Measurements from ENCODE around the gene MTFR1L.

MTFR1L gene

DNA sequence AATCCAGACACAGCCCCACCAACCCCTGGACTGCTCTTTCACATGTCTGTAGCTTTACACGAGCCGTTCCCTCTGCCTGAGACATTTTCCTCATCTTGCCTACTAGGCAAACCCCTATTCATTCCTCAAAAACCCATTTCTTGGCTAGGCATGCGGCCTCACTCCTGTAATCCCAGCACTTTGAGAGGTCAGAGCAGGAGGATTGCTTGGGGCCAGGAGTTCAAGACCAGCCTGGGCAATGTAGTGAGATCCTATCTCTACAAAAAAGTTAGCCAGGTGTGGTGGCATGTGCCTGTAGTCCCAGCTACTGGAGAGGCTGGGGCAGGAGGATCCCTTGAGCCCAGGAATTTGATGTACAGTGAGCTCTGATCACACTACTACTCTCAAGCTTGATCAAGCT is 44.7 kb downstream of the MTFR1L start:
- DNase-seq = no peak

DNA sequence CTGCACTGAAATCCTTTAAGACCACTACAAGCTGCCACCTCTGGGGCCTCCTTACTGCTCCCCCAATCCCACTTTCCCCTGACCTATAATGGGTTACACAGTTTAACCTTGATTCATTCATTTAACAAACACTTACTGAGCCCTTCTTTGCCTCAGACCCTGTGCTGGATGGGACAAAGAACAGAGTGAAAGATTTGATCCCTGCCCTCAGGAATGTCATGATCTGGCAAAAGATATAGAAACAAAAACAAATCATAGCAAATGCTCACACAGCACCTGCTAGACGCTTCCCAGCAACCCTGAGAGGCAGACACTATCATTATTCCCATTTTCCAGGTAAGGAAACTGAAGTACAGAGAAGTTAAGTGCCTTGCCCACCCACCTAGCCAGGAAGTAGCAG is 46.5 kb downstream of the MTFR1L start:
- DNase-seq = no peak

DNA sequence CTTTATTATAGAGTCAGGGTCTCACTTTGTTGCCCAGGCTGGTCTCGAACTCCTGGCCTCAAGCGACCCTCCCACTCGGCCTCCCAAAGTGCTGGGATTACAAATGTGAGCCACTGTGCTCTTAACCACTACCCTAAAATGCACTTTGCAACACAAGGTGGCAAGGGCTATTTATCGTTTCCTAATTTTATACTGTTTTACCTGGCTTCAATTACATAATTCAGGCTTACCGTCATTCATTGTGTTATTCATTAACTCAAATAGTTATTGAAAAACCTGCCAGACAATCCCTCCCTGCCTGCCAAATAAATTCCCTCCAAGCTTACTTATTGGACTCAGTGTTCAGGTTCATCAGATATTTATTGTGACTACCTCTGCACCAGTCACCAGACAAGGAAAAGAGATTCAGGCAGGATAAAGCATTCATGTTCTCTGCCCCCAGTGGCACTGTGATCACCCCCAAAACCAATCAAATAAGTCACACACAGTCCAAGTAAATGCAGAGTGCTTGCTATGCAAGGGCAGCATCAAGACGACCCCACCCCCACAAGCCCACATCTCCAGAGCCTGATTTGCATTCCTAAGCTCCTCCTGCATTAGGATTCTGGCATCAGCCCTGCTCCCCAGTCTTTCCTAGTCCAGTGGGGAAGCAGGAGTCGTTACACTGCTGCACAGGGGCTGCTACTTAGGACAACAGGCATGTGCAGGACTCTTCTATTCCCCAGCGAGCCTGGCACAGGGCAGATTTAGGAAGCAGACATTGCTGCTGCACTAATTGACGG is 47.6 kb downstream of the MTFR1L start:
- no peak for DNase-seq

DNA sequence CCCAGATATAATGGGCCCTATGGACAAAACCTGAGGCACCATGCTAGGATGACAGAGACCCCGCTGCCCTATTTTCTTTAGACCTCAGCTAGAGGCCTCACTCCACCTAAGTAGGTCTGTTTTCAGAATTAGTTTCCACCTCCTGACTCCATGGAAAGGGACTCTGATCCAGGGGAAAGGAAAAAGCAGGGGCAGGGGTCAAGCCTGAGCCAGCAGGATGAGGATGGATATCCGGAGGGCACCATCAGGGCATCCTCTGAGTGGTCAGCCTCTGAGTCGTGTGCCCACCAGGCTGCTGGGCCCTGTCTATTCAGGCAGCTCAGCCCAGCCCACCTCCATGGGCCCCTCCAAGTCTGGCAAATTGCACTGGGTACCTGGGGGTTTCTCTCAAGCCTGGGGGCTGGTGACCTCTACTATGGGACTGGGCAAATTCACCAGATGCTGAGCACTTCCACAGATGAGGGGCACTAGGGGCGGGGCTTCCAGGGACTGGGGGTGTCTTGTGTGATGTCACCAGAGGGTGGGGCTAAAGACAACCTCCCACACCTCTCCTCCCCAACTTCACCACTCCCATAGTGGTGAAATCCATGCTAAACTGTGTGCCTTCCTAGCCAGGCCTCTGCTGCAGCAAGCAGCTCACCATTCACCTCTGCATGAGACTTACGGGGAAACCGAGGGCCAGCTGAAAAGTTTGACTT is 50.3 kb downstream of the MTFR1L start:
- DNase-seq = no peak

DNA sequence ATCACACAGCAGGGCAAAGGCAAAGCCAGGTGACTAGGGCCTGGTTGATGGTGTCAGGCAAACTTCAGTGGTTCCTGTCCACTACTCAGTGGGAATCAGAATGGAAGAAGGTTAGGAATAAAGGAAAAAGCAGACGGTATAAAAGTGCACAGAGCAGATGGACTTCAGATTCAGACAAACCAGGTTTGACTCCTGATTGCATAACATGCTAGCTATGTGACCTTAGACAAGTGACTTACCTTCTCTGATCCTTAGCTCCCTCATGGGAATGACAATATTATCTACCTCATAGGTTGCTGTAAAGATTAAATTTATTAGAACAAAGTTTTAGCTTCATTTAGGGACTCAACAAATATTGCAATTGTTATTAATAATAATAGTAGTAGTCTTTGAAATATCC is 50.9 kb downstream of the MTFR1L start:
- DNase-seq = no peak

DNA sequence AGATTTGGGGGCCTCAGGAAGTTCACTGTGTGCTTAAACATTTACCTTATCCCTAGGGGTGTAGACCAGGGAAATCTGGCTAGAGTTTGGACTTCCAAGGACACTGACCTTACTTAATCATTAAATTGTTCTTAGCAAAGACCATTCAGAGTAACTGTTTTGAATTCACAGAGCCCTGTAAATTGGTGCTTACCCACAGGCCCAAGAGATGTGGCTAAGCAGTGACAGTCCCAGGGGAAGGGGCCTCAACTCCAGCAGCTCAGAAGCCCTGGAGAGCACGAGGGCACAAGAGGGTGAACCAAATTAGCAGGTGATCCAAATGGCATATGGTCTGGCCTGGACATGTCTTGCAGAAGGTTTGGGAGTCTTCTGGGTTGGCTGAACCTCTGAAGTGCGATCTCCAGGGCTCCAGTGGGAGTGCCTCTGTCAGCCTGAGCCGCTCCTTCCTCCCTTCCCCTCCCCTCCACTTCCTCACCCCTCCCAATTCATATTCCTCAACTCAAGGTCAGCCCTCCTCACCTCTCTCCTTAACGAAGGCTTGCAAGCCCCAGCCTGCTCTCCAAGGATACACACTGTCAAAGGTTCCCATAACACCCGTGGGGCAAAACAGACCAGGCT is 51.4 kb downstream of the MTFR1L start:
- no peak for DNase-seq

DNA sequence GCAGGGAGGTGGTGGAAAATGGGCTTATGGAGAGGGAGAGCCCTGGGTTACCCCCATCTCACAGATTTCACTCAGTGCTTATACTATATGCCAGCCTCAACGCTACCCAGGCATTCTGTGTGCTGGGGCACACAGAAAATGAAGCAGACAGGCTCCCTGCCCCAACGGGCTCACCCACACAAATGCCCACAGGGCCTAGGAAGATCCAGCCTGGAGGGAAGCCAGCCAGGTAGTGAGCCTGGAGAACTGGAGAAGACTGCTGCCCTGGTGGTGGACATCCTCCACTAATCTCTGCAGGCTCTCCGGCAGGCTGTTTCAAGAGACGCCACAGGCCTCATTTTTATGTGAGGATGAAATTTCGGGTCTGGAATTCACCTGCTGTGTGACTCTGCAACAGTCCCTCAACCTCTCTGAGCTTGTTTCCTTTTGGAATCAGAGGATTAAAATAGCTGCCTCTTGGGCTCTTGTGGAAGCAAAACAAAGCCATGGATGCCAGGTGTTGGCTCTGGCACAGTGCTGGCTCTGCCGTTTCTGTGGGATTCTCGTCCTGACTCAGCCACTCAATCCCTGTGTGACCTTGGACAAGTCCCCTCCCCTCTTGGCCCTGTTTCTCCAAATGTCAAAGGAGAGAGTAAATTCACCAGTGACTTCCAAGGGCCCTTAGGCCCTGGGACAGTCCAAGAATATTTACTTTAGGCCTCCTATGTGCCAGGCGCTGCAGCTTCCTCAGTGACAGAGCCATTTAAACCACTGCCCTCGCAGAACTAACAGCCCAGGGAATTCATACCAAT is 52.1 kb downstream of the MTFR1L start:
- DNase-seq = no peak

DNA sequence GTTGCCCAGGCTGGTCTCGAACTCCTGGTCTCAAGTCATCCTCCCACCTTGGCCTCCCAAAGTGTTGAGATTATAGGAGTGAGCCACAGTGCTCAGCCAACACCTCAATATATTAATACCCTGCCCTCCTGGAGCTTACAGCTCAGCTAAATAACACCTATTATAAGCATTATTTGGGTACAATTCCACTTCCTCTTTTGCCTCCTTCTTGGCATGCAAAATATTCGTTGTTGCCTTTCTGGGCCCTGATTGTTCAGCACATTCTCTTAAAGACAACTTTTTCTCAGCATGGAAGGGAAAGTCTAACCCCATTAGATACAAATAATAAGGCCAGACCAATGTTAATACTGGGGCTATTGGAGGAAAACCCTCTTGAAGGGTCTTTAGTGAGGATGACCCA is 53.0 kb downstream of the MTFR1L start:
- DNase-seq = no peak

DNA sequence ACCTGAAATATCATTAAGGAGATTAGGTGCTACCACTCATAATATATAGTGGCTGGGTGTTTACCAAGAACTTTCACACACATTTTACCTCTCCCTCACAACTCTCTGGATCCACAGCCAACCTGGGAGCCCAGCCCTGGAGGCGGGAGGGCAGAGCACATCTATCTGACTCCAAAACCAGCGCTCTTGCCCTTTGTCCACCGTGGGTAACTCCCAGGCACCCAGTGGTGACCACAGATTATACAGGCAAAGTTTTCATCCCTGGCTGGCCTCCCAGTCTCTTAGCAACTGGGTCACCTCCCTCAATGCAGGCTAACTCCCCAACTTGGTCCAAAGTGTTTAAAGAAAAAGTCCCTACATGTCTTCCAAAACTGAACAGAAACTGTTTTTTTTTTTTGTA is 53.4 kb downstream of the MTFR1L start:
- no peak for DNase-seq

DNA sequence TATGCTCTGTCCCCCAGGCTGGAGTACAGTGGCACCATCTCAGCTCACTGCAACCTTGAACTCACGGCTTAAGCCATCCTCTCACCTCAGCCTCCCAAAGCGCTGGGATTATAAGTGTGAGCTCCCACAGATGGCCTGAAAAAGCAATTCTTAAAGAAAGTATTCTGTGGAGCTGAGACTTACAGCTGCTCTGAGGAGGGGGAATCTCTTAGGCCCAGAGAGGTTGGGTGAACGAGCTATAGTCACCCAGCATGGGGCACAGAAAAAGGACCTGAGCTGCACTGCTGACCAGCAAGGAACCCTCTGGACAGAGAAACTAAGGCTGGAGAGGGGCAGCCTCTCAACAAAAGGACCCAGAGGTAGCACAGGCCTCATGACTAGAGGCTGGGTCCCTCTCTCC is 54.5 kb downstream of the MTFR1L start:
- no peak for DNase-seq

DNA sequence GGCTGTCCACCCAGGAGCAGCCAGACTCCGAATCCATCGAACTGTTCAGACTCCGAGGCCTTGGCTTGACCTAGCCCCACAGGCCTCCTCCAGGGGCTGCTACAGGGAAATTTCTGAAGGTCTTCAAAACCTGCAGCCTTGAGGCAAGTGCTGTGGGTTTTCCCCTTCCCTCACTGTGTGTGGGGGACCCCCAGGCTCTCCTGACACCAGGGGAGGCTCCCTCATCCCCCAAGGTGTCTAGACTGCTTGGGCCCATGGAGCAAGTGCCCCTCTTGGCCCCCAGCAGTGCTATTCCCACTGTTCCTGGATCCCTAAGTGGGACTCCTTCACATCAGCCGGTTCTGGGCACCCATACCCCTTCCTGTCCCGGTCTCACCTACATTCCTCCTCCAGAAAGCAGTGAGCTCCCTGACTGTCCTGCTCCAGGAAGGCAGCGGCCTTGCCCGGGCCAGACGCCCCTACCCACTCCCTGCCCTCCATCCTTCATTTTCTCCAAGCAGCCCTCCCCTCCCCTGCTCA is 54.9 kb downstream of the MTFR1L start:
- no peak for DNase-seq

DNA sequence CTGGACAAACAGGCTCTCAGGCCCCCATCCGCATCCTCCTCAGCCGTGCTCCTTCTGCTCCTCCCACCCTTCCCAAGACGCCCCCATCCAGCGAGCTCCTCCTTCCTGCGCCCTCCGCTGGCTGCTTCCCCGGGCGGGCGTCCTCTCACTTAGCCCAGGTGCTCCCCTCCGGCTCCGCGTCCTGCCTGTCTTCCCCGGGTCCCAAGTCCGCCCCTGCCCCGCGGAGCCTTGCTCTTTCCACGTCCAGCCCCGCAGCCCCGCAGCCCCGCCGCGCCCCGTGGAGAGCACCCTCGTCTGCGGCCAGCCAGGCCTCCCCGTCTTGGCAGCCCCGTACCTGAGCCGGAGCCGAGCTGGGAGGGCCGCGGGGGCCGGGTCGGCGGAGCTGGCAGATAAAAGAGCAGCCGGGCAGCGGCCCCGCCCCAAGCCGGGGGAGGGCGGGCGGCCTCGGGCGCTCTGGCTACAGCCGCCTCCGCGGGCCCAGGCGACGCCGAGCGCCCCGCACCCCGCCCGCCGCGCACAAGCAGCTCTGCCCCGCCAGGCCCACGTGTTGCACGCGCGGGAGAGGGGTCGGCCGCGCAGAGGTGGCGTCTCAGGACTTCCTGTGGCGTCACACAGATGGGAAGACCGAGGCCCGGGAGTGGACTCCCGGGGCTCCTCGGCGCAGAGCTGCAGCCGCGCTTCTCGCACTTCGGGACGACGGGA is 55.6 kb downstream of the MTFR1L start, which contains the start of gene PAQR7:
Gene PAQR7 (minus strand): TSS at position 555 of the 702 bp plus-strand sequence. CDS start 11,869 bp downstream, outside the sequence.
- peak; percentile 71 for DNase-seq

DNA sequence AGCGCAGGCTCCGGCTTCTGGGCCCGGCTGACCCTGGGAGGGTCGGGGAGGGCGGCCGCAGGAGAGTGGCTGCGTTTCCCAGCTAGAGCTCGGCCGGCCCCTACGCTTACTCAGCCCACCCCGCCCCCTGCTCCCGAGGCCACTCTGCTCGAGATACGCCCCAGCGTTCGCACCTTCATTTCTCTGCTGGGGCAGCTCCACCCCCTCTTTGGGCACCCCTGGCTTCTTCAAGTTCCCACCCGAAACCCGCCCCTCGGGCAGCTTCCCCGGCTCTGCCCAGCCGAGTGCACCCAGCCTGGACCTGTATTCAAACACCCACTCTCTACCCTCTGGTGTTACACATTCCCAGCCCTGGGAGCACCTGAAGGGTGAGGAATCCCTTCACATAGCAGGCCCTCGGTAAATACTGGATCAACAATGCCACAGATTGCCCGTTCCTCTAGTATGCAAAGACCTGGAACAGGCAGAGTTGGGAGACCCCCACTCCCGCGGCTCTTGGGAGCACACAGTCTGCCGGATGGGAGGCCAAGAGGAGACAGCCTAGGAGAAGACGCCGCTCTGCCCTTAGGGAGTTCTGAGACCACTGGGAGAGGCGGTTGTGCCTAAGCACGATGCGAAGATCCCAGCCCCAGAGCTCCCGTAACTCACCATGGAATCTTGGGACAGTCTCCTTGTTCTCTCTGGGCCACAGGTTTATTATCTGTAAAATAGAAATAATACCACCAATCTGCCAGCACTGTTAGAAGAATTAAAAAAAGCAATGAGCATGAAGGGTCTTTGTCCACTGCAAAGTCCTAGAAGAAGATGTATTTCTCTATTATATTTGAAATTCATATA is 56.3 kb downstream of the MTFR1L start:
- no peak for DNase-seq

DNA sequence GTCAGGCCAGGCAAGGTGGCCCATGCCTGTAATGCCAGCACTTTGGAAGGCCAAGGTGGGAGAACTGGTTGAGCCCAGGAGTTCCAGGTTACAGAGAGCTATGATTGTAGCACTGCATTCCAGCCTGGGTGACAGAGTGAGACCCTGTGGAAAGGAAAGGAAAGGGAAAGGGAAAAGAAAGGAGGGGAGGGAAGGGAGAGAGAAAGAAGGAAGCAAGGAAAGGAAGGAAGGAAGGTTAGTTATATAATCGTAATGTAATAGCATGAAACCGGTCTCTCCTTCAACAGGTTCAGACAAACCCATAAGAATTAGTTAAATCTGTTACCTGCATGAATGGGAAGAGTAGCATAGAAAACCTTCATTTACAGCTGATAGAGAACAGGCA is 56.9 kb downstream of the MTFR1L start:
- DNase-seq = no peak

DNA sequence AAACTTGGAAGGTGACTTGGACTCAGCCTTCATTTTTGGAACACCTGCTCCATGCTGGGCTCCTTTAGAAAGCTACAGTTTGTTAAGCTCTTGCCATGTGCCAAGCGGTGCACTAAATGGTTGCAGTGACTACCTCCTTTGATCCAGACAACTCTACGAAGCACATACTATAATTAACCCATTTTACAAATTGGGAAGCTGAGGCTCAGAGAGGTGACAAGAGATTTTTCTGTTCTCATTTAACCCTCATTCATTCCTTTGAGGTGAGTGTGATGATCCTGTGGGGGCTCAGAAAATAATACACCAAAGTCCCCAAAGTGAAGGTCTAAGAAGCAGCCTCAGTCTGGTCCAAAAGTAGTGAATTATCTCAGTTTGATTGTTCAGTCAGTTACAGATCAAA is 57.4 kb downstream of the MTFR1L start:
- DNase-seq = no peak

DNA sequence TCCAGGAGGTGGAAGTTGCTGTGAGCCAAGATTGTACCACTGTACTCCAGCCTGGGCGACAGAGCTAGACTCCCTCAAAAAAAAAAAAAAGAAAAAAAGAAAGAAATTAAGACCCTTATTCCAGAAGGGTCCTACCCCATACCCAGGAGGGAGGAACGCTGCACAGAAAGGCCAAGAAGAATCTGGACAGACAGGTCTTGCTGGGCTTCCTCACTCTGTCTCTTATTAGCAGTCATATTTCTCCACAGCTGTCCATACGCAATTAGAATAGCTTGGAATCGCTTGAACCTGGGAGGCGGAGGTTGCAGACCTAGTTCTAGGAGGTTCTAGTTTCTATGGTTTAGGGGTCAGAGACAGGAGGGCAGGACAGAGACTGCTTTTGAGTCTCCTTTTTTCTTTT is 58.9 kb downstream of the MTFR1L start:
- no peak for DNase-seq

DNA sequence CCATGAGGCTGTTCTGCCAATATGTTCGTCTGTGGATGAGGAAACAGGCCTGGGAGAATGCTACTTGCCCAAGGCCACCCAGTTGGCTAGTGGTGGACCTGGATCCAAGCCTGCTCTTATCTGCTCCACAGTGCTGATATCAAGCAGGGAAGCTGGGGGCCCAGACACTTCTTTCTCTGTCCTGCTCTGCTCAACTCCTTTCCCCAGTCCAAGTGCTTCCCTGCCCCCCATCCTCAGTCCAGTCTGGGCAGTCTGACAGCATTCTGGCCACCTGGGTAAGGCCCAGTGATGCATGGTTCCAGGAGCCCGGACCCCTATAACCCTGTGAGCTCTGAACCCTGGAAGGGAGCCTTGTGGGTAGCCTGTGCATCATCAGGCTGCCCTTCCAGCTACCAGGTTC is 59.9 kb downstream of the MTFR1L start:
- DNase-seq = no peak

DNA sequence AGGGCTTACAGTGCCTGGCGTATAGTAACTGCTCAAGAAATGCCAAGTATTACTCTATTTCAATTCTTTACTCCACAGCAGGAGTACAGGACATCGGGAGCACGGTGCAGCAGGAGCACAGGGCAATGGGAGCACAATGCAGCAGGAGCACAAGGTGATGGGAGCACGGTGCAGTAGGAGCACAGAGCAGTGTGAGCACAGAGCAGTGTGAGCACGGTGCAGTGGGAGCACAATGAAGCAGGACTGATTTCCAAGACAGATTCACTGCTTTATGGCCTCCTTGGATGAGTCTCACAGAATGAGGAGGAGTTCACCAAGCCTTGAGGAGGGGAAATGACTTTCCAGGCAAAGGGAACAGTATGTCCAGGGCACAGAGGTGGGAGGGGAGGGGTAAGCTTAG is 60.8 kb downstream of the MTFR1L start:
- DNase-seq = no peak

DNA sequence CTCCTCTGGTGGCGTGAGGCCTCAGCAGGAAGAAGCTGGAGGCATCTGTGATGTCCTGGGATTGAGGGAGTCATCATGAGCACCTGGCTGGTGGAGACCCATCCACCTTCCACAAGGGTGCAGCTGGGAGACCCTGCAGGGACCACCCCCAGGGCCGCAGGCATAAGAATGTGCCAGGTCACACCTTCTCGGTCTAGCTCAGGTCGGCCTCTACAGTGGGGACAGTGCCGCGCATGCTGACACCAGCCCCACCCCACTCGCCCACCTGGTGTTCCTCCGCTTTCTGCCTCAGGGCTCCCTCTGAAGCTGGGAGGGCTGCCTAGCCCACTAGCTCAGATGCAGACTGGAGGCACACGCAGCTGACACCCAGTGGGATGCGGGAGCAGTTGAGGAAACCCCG is 61.5 kb downstream of the MTFR1L start:
- no peak for DNase-seq
